ENCODE data around the gene LOXL3. TPM values are rescaled to one million over a fixed set of nuclear protein-coding genes. Genes with fewer than 3 reads are reported as not detected.

The LOXL3 gene
- total and polyA plus RNA-seq, 12 donors, result 3.6 to 26.4 (median 12.5) TPM

GRCh38 chr2:74554820-74555531 is 1.2 kb upstream of the LOXL3 start:
- Histone ChIP-seq H3K27ac (peak overlapping the region; percentile 64 to 89 (median 76)), H3K27me3 (no peaks in the 10 kb centered on the region), H3K9me3 (replicated peaks in 1 of 3) (no peaks in the 10 kb centered on the region), H3K4me1 (replicated peaks in 1 of 2) (peaks cover 0 to 23% of the 10 kb centered on the region in 2 donors), H3K4me3 (peak overlapping the region in 3 of 4 donors; percentile 51 to 98 (median 96)), H3K36me3 (replicated peaks in 1 of 2) (no peaks in the 10 kb centered on the region)
- peak in 6 of 7 donors; percentile 39 to 61 (median 48) for DNase-seq
- intact Hi-C loops (cut with DNase I), result no loop called here
- WGBS, 4 donors, result 1 to 7% (median 5%) methylated on average over 20 to 56 of the region's 58 CpGs
- TF ChIP-seq POLR2A (IDR thresholded peaks at IDR 0.05), result no peak
- no peak for TF ChIP-seq CTCF (IDR thresholded peaks at IDR 0.05)

DNA sequence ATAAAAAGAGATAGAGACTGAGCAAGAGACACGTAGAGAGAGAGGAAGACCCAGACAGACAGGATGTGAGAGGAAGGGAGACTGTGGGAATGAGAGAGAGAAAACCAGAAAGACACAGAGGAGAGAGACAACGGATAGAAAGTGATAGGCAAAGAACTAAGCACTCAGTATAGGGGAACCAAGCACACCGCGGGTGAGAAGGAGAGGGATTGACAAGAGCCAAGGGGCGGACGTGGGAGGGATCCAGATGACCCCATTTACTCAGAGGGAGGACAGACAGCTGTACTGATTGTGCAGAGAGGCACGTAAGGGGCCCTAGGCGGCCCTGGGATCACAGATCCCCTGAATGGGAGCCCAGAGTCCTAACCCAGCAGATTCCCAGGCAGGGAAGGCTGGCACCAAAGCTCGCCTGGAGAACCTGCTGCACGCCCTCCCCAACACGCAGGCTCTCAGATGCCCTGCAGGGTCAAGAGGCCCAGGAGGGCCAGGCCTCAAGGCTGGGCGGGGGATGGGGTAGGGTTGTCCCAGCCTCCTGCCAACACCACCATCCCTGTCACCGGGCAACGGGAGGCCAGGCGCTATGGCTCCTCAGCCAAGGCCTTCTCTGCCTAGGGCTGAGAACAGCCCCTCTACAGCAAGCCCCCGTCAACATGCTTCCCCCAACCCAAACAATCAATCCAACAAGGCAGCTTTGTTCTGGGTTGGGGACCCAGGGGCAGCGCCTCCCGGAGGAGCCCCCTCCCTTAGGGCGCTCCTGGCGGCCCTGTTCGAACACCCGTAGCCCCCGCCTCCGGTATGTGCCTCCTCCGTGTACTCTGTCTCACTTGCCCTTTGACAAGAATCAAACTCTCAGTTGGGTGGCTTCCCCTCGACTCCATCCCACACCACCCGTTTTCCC is 579 bp downstream of the LOXL3 start:
- Histone ChIP-seq H3K27ac (peak overlapping the region in 3 of 5 donors; percentile 16 to 89 (median 64)), H3K9me3 (replicated peaks in 1 of 3) (no peaks in the 10 kb centered on the region), H3K36me3 (replicated peaks in 1 of 2) (no peaks in the 10 kb centered on the region), H3K4me1 (replicated peaks in 1 of 2) (peaks cover 5 to 39% of the 10 kb centered on the region in 2 donors), H3K27me3 (no peaks in the 10 kb centered on the region), H3K4me3 (peak overlapping the region in 1 of 4 donors; percentile 96)
- TF ChIP-seq CTCF (IDR thresholded peaks at IDR 0.05) (peak in 1 of 6 experiments; percentile 13), POLR2A (IDR thresholded peaks at IDR 0.05) (no peak)
- WGBS, 4 donors, result 38 to 49% (median 45%) methylated on average over 22 to 27 of the region's 27 CpGs
- DNase-seq, result peak; percentile 48 to 76 (median 66)
- intact Hi-C loops (cut with DNase I), result no loop called here

DNA sequence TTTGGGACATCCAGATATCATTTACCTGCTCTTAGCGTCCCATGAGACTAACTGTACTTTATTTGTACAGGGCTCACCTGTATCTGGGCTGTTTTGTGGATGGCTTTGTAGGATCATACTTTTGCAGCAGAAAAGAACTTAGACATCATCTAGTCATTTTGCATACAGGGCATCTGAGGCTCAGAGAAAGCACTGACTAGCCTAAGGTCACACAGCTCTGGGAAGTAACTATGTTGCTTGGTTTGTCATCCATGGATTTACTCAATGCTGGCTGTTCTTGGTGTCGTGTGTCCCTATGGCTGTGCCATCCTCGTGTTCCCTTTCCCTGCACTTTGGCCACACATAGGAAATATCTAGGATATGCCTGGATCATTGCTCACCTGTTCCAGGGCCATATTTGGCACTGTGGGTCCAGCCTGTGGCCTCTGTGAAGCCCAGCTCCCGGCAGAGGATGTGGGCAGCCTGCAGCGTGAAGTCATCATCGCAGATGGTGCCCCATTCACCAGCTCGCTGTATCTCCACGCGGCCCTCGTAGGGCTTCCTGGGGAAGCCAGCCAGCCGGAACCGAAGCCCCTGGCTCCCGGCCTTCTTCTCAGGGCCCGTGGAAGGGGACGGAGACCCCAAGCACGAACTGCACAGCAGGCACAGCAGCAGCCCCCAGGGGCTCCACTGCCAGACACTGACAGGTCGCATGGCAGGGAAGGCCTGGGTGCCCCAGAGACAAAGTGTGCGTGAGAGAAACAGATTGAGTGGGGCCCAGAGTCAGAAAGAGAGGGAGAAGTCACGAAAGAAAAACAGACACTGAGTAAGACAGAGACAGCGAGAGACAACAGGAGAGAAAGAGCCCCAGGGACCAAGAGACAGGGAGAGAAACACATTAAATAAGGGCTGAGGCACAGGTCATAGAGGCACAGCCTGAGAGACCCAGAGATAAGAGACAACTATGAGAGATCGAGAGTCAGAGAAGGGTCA is 1.5 kb downstream of the LOXL3 start:
- no peak for DNase-seq
- H3K27me3 ChIP-seq, result no peaks in the 10 kb centered on the region
- WGBS, 4 donors, result 69 to 84% (median 82%) methylated on average over 12 to 21 of the region's 21 CpGs
- TF ChIP-seq POLR2A (IDR thresholded peaks at IDR 0.05), result no peak
- no peak for TF ChIP-seq CTCF (IDR thresholded peaks at IDR 0.05)
- no peak overlapping the region for H3K4me3 ChIP-seq
- intact Hi-C loops (cut with DNase I), result no loop called here
- no peaks in the 10 kb centered on the region for H3K36me3 ChIP-seq (replicated peaks in 1 of 2)
- H3K27ac ChIP-seq, result peak overlapping the region in 1 of 5 donors; percentile 89
- no peaks in the 10 kb centered on the region for H3K9me3 ChIP-seq (replicated peaks in 1 of 3)
- peaks cover 5 to 39% of the 10 kb centered on the region in 2 donors for H3K4me1 ChIP-seq (replicated peaks in 1 of 2)

Measured in adrenal gland (tissue), 12 donors.